Retinal pigment epithelial cell (primary cell): ENCODE results near the gene TULP4.

Source experiments
- DNase-seq: peaks from one replicate; pipeline ENCODE4 v3.0.0-alpha.2; 2010; ENCODE audit warnings: low read depth
- H3K4me3 ChIP-seq: 2 replicates; pipeline ENCODE4 v1.5.1; 2011; ENCODE audit warnings: mild to moderate bottlenecking, low read length, control low read depth, moderate library complexity
- CTCF ChIP-seq: conservative IDR thresholded peaks from 2 replicates; pipeline ENCODE4 v1.5.1; 2011; ENCODE audit warnings: low read depth, low read length, control low read depth, inconsistent platforms

Gene TULP4

GRCh38 chr6:158514176-158514575 lies 201.9 kb downstream of the TULP4 start:
- no peak for DNase-seq
- TF ChIP-seq CTCF, result no peak
- no peak overlapping the region for H3K4me3 ChIP-seq

- DNase-seq, result no peak
- TF ChIP-seq CTCF, result no peak
- H3K4me3 ChIP-seq, result no peak overlapping the region
Observed at GRCh38 chr6:158514991-158515390, 202.7 kb downstream of the TULP4 start.

GRCh38 chr6:158516098-158516497 lies 203.8 kb downstream of the TULP4 start:
- no peak overlapping the region for H3K4me3 ChIP-seq
- TF ChIP-seq CTCF, result no peak
- no peak for DNase-seq

GRCh38 chr6:158517038-158517437 lies 204.8 kb downstream of the TULP4 start:
- TF ChIP-seq CTCF, result no peak
- DNase-seq, result no peak
- no peak overlapping the region for H3K4me3 ChIP-seq

- TF ChIP-seq CTCF, result no peak
- no peak overlapping the region for H3K4me3 ChIP-seq
- DNase-seq, result no peak
Observed at GRCh38 chr6:158517581-158517980, 205.3 kb downstream of the TULP4 start.

- no peak for DNase-seq
- H3K4me3 ChIP-seq, result peak overlapping the region; percentile 31
- peak; percentile 74 for TF ChIP-seq CTCF
Observed at GRCh38 chr6:158518191-158519127, 206.2 kb downstream of the TULP4 start.

GRCh38 chr6:158519300-158519699 lies 207.0 kb downstream of the TULP4 start:
- no peak for TF ChIP-seq CTCF
- no peak overlapping the region for H3K4me3 ChIP-seq
- no peak for DNase-seq
